GM18517 (cell line): ENCODE results near the gene ARMC5.

ENCODE experiments used
- ATAC-seq: cut with Tn5 transposase; IDR thresholded peaks from one replicate; pipeline ENCODE4 v1.9.1; 2021; ENCODE audit warnings: mild to moderate bottlenecking, moderate library complexity; ENCODE audit not compliant: unreplicated experiment

ARMC5 gene

GRCh38 chr16:31461201-31461920 is 2.1 kb downstream of the ARMC5 start:
- ATAC-seq: no peak

- no peak for ATAC-seq
Observed at GRCh38 chr16:31461921-31462804, 2.9 kb downstream of the ARMC5 start.

- ATAC-seq: no peak
Observed at GRCh38 chr16:31464348-31464769, 5.1 kb downstream of the ARMC5 start.

- no peak for ATAC-seq
Observed at GRCh38 chr16:31464781-31465260, 5.5 kb downstream of the ARMC5 start.

GRCh38 chr16:31465788-31466370 is 6.6 kb downstream of the ARMC5 start:
- ATAC-seq: no peak

GRCh38 chr16:31466381-31466841 is 7.1 kb downstream of the ARMC5 start:
- ATAC-seq: no peak

- no peak for ATAC-seq
Observed at GRCh38 chr16:31467151-31467773, 8.0 kb downstream of the ARMC5 start.

- no peak for ATAC-seq
Observed at GRCh38 chr16:31467858-31468257, 8.6 kb downstream of the ARMC5 start.

- ATAC-seq: no peak
Observed at GRCh38 chr16:31470615-31471014, 11.3 kb downstream of the ARMC5 start.

GRCh38 chr16:31471241-31471874 is 12.1 kb downstream of the ARMC5 start:
- no peak for ATAC-seq

GRCh38 chr16:31471875-31472708 is 12.8 kb downstream of the ARMC5 start, which contains the start of gene TGFB1I1:
Gene TGFB1I1 (plus strand): TSS chr16:31472152. CDS start chr16:31472189, 37 bp downstream.
- ATAC-seq: no peak

- no peak for ATAC-seq
Observed at GRCh38 chr16:31472709-31473203, 13.5 kb downstream of the ARMC5 start.

- ATAC-seq: no peak
Observed at GRCh38 chr16:31473264-31473984, 14.1 kb downstream of the ARMC5 start.

GRCh38 chr16:31474173-31474714 is 14.9 kb downstream of the ARMC5 start:
- no peak for ATAC-seq

GRCh38 chr16:31474773-31475738 is 15.8 kb downstream of the ARMC5 start:
- ATAC-seq: no peak

- ATAC-seq: no peak
Observed at GRCh38 chr16:31475946-31476302, 16.6 kb downstream of the ARMC5 start.
